ENCODE measurements around the gene POLR1C.

Gene POLR1C

DNA sequence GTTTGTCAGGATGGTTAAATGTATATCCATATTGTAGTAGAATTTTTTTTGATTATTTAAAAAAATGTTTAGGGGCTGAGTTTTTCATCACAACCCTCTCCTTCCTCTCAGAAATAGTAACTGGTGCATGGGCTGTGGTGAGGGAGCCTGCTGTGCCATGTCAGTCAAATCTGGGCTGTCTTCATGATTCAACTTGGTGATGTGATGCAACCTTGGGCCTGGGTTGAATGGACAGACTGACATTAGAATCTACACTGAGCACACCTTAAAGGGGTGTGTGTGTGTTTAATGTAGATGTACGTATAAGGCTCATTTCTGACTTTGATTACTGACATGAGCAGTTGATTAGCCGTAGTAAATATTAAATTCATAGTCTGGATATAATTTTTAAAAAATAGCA lies 35.8 kb upstream of the POLR1C start:
- Histone ChIP-seq H4K20me1 (ENCODE audit: insufficient read depth, low read length, poor library complexity, severe bottlenecking) (peaks cover 4% of the 10 kb centered on the region), H3K36me3 (ENCODE audit: insufficient read depth, low read length) (no peaks in the 10 kb centered on the region), H3K9ac (ENCODE audit: low read depth, low read length, poor library complexity, severe bottlenecking) (no peak overlapping the region), H3K79me2 (ENCODE audit: insufficient read depth, low read length) (peaks cover 36% of the 10 kb centered on the region), H3K9me3 (ENCODE audit: insufficient read depth, low read depth, low read length) (no peaks in the 10 kb centered on the region), H3K27me3 (ENCODE audit: insufficient read depth, low read length, poor library complexity, severe bottlenecking) (no peaks in the 10 kb centered on the region), H3K4me1 (ENCODE audit: insufficient read depth, low read length, poor library complexity, severe bottlenecking) (peaks cover 34% of the 10 kb centered on the region), H2AFZ (ENCODE audit: low read length) (no peak overlapping the region), H3K4me2 (ENCODE audit: low read depth, low read length, poor library complexity, severe bottlenecking) (peak overlapping the region; percentile 84), H3K4me3 (ENCODE audit: low read length, poor library complexity, severe bottlenecking) (no peak overlapping the region), H3K9me2 (replicated peaks; ENCODE audit: low read depth, low read length) (no peaks in the 10 kb centered on the region), H3F3A (ENCODE audit: low read depth) (no peaks in the 10 kb centered on the region)
- TF ChIP-seq, protein P1, sequence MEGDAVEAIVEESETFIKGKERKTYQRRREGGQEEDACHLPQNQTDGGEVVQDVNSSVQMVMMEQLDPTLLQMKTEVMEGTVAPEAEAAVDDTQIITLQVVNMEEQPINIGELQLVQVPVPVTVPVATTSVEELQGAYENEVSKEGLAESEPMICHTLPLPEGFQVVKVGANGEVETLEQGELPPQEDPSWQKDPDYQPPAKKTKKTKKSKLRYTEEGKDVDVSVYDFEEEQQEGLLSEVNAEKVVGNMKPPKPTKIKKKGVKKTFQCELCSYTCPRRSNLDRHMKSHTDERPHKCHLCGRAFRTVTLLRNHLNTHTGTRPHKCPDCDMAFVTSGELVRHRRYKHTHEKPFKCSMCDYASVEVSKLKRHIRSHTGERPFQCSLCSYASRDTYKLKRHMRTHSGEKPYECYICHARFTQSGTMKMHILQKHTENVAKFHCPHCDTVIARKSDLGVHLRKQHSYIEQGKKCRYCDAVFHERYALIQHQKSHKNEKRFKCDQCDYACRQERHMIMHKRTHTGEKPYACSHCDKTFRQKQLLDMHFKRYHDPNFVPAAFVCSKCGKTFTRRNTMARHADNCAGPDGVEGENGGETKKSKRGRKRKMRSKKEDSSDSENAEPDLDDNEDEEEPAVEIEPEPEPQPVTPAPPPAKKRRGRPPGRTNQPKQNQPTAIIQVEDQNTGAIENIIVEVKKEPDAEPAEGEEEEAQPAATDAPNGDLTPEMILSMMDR (conservative IDR thresholded peaks at IDR 0.05; ENCODE audit: low read length), result no peak
- TF ChIP-seq EZH2phosphoT487 (IDR thresholded peaks at IDR 0.05; ENCODE audit: borderline replicate concordance), result no peak

DNA sequence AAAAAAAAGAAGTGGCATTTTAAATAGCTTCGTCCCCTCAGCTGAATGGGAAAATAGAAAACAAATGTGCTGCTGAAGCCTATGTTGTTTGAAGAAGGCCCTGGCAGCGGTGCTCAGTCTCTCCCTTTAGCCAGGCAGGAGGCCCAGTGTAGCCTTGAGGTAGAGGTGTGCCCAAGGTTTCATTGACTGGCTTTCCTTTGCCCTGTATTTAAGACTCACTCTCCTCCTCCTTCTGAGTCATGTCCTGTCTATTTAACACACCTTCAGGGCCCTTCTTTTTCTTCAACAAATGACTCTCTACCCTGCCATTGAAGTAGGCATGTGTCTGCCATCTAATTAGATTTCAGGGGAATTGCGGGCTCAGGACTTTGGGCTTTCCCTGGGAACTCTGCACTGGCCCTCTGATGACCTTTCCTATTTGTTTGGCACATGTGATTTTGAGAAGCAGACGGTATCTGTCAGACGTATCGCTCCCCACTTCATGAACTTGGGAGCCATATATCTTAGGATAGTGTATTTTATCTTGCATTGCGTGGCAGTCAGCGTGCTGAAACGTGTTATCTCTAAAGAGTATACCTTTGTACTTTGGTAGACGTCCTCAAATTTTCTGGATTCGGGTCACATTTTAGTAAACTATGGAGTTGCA lies 35.2 kb upstream of the POLR1C start:
- Histone ChIP-seq H3K27me3 (ENCODE audit: insufficient read depth, low read length, poor library complexity, severe bottlenecking) (no peaks in the 10 kb centered on the region), H3K4me2 (ENCODE audit: low read depth, low read length, poor library complexity, severe bottlenecking) (peak overlapping the region; percentile 26), H4K20me1 (ENCODE audit: insufficient read depth, low read length, poor library complexity, severe bottlenecking) (peaks cover 4% of the 10 kb centered on the region), H3K9ac (ENCODE audit: low read depth, low read length, poor library complexity, severe bottlenecking) (no peak overlapping the region), H3F3A (ENCODE audit: low read depth) (no peaks in the 10 kb centered on the region), H3K4me3 (ENCODE audit: low read length, poor library complexity, severe bottlenecking) (no peak overlapping the region), H3K4me1 (ENCODE audit: insufficient read depth, low read length, poor library complexity, severe bottlenecking) (peaks cover 34% of the 10 kb centered on the region), H3K36me3 (ENCODE audit: insufficient read depth, low read length) (no peaks in the 10 kb centered on the region), H3K9me3 (ENCODE audit: insufficient read depth, low read depth, low read length) (no peaks in the 10 kb centered on the region), H3K9me2 (replicated peaks; ENCODE audit: low read depth, low read length) (no peaks in the 10 kb centered on the region), H3K79me2 (ENCODE audit: insufficient read depth, low read length) (peaks cover 36% of the 10 kb centered on the region), H2AFZ (ENCODE audit: low read length) (no peak overlapping the region)
- TF ChIP-seq, protein P1 (conservative IDR thresholded peaks at IDR 0.05; ENCODE audit: low read length), result no peak
- no peak for TF ChIP-seq EZH2phosphoT487 (IDR thresholded peaks at IDR 0.05; ENCODE audit: borderline replicate concordance)

DNA sequence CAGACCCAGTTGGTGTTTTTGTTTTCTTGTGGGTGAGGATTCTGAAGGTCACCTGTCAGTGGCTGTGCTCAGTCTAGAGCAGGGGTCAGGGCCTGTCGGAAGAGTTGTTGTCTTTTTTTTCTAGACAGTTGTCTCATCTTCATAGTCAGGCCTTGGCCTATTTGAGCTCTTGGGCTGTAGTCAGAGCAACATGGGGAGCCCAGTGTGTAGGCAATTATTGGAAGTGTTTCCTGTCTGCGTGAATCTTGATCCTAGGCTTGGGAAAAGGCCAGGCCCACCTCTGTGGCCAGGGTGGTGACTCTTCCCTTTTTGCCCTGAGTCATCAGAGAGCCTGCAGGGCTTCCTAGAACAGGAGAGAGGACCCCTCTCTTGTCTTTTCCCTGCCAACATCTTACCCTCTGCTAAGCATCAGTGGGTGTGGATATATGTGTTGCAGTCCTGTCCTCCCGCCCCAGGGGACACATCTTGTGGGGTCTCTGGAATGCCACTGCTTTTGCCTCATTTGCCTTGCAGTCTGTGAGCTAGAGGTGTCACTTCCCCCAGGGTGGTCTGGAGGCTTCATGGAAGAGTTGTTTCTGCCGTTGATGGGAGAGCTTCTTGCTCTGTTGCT lies 28.1 kb upstream of the POLR1C start:
- Histone ChIP-seq H3K9ac (ENCODE audit: low read depth, low read length, poor library complexity, severe bottlenecking) (no peak overlapping the region), H4K20me1 (ENCODE audit: insufficient read depth, low read length, poor library complexity, severe bottlenecking) (peaks cover 4% of the 10 kb centered on the region), H3K36me3 (ENCODE audit: insufficient read depth, low read length) (no peaks in the 10 kb centered on the region), H3F3A (ENCODE audit: low read depth) (no peaks in the 10 kb centered on the region), H3K79me2 (ENCODE audit: insufficient read depth, low read length) (no peaks in the 10 kb centered on the region), H3K4me1 (ENCODE audit: insufficient read depth, low read length, poor library complexity, severe bottlenecking) (no peaks in the 10 kb centered on the region), H3K9me2 (replicated peaks; ENCODE audit: low read depth, low read length) (no peaks in the 10 kb centered on the region), H3K4me3 (ENCODE audit: low read length, poor library complexity, severe bottlenecking) (no peak overlapping the region), H3K4me2 (ENCODE audit: low read depth, low read length, poor library complexity, severe bottlenecking) (no peak overlapping the region), H3K27me3 (ENCODE audit: insufficient read depth, low read length, poor library complexity, severe bottlenecking) (no peaks in the 10 kb centered on the region), H2AFZ (ENCODE audit: low read length) (no peak overlapping the region), H3K9me3 (ENCODE audit: insufficient read depth, low read depth, low read length) (no peaks in the 10 kb centered on the region)
- no peak for TF ChIP-seq EZH2phosphoT487 (IDR thresholded peaks at IDR 0.05; ENCODE audit: borderline replicate concordance)
- TF ChIP-seq, protein P1 (conservative IDR thresholded peaks at IDR 0.05; ENCODE audit: low read length), result no peak
